Activated gamma-delta T cell treated with anti-CD3 and anti-CD28 coated beads, Interleukin-2, amount 50 U/mL, for 16 hours (primary cell): Measurements from ENCODE around the gene COL17A1.

Experiments
- DNase-seq: peaks from one replicate; pipeline ENCODE4 v3.0.0-alpha.2; 2020; ENCODE audit warnings: low read depth

The COL17A1 gene

GRCh38 chr10:104049504-104050250, 36.0 kb downstream of the COL17A1 start:
- no peak for DNase-seq

- DNase-seq: no peak
Observed at GRCh38 chr10:104046651-104047050, 39.0 kb downstream of the COL17A1 start.

GRCh38 chr10:104045151-104046089, 40.3 kb downstream of the COL17A1 start:
- no peak for DNase-seq

- DNase-seq: no peak
Observed at GRCh38 chr10:104043854-104044253, 41.8 kb downstream of the COL17A1 start.

GRCh38 chr10:104043185-104043830, 42.4 kb downstream of the COL17A1 start:
- no peak for DNase-seq

GRCh38 chr10:104041891-104042535, 43.7 kb downstream of the COL17A1 start:
- DNase-seq: no peak

- DNase-seq: no peak
Observed at GRCh38 chr10:104040862-104041789, 44.6 kb downstream of the COL17A1 start.

- DNase-seq: no peak
Observed at GRCh38 chr10:104040382-104040781, 45.3 kb downstream of the COL17A1 start.

- no peak for DNase-seq
Observed at GRCh38 chr10:104038958-104039752, 46.5 kb downstream of the COL17A1 start.

- DNase-seq: no peak
Observed at GRCh38 chr10:104038537-104038936, 47.1 kb downstream of the COL17A1 start.

GRCh38 chr10:104037261-104037951, 48.3 kb downstream of the COL17A1 start:
- DNase-seq: no peak

- no peak for DNase-seq
Observed at GRCh38 chr10:104036518-104037260, 49.0 kb downstream of the COL17A1 start.

GRCh38 chr10:104036069-104036384, 49.7 kb downstream of the COL17A1 start:
- DNase-seq: no peak

GRCh38 chr10:104035194-104036068, 50.2 kb downstream of the COL17A1 start:
- DNase-seq: no peak

- DNase-seq: no peak
Observed at GRCh38 chr10:104034401-104035193, 51.1 kb downstream of the COL17A1 start.

GRCh38 chr10:104033966-104034365, 51.7 kb downstream of the COL17A1 start:
- no peak for DNase-seq

- DNase-seq: no peak
Observed at GRCh38 chr10:104033401-104033930, 52.2 kb downstream of the COL17A1 start.
